GM19238 (cell line): ENCODE data around the gene TMEM119.

Source experiments
- DNase-seq: peaks from one replicate; pipeline ENCODE4 v3.0.0; 2011; ENCODE audit warnings: low spot score; ENCODE audit not compliant: insufficient read length

The TMEM119 gene, protein sequence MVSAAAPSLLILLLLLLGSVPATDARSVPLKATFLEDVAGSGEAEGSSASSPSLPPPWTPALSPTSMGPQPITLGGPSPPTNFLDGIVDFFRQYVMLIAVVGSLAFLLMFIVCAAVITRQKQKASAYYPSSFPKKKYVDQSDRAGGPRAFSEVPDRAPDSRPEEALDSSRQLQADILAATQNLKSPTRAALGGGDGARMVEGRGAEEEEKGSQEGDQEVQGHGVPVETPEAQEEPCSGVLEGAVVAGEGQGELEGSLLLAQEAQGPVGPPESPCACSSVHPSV

DNA sequence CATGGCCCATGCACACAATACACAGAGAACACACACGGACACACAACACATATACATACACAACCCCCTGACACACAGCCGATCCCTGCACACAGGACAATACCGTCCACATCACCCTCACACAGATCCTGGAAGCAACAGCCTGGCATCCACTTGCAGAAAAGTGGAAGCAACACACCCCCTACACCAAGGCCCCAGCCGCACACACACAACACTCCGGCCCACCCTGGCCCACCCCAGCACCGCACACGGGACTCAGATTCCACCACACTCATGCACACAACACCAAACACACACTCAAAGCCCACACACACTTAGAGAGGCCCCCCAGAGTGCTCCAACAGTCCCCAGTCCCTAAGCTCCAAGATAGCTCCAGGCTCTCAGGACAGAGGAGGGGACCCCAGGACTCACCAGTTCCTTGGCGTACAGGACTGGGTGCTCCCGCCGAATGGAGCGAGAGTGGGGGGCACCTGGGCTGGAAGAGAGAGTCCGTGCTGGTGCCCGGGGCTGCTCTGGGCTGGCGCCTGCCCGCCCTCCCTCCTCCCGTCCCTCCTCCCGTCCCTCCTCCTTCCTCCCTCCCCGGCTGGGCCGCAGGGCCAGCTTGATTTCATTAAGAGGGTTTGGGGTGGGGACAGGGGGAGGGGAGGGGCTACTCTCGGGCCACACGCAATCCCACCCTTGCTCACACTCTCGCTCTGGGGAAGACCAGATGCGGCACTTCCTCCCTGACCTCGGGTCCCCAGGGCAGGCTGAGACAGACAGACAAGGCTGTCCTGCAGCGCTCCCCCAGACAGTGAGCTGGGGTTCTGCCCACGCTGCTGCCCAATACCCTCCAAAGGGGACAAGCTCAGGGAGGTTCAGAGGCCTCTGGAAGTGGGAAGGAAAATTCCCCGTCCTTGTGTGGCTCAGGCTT, at the start of gene TMEM119:
TMEM119 (minus strand) TSS at position 526 of the 913 bp plus-strand sequence. CDS start 5,701 bp downstream, outside the sequence.
- no peak for DNase-seq

DNA sequence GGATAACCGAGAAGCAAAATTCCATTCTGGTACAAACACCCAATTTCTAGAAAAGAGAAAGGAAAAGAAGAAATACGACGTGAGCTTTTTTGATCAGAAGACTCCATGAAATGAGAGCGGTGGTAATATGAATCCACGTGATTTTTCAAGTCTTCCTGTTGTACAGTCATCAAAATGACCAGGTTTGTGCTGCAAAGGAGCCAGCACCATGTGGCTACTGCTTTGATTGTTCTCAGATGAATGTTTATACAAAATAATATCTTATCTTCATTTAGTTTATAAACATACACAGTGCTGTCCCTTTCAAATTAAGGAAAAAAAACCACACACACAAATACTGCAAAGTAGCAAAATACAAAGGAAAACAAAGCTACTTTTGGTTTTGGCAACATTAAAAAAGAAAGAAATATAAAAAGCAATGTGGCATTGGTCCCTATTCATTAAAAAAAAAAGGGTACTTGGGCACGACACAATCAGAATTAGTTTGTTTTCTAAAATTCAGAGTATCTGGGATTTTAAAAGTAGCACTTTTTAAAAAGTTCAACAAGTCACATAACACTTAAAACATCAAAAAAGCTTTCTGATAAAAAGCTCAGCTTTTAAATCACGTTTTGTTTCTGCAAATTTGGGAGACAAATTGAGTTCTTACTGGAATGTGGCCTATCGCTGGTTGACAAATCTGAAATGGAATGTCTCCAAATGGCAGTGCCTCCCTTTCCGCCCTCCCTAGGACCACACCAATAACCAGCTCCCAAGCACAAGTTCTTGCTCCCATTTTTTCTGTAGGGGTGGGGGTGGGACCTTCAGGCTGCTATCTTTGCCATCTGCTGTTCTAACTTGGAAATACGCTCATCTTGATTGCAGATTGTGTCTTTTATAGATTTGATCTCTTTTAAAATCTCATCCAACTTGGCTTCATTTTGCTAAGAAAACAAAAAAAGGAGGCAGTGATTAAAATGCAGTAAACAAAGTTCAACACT, 49.0 kb upstream of the TMEM119 start:
- no peak for DNase-seq

DNA sequence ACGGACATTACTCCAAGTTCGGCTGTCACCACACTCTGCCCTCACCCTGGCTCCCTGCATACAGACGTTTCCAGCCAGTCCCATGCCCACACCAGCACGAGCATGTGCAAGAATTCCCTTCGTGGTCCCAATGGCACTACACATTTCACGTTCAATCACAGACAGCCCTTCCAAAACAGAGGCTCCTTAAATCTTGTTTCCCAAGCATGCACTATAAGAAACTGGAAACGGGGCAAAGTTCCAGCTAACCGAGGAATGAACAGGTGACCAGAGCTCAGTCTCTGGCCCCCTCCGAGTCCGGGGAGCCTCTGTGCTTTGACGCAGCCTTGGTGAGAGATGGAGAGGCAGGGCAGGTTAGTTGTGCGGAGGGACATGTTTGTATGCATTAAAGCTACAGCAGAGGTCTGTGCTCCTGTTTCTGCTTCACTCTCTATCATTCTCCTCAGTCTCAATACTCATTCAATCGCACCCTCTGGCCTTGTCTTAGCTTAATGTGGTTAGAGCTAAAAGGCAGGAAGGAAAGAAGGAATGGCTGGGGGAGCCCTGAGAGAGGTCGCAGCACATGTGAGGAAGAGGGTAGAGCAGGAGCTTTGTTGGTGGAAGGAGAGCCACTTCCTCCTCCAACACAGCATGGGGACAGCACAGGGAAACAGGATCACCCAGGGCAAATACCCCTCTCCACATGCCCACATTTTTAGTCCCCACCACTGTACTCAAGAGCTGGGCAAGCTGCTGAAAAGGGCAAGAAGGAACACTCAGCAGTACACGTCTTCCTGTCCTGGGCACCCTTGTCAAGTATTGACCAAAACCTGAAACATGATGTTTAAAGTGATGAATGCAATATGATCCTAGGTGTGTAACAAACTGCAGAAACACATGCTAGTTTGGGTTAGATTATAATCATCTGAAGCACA, 48.1 kb upstream of the TMEM119 start:
- DNase-seq, result no peak

DNA sequence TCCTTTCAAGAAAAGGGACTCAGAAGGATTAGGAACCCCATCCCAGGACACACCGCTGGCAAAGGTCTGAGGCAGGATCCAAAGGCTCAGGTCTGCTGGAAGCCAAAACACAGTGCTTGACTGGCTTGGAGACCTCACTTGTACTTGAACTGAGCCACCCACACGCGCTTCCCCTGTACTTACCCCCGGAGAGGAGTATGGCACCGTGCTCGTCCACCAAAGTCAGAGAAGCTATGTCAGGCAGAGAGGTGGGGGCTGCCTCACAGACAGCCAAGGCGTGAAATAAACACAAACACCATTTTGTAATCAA, 46.9 kb upstream of the TMEM119 start:
- no peak for DNase-seq

DNA sequence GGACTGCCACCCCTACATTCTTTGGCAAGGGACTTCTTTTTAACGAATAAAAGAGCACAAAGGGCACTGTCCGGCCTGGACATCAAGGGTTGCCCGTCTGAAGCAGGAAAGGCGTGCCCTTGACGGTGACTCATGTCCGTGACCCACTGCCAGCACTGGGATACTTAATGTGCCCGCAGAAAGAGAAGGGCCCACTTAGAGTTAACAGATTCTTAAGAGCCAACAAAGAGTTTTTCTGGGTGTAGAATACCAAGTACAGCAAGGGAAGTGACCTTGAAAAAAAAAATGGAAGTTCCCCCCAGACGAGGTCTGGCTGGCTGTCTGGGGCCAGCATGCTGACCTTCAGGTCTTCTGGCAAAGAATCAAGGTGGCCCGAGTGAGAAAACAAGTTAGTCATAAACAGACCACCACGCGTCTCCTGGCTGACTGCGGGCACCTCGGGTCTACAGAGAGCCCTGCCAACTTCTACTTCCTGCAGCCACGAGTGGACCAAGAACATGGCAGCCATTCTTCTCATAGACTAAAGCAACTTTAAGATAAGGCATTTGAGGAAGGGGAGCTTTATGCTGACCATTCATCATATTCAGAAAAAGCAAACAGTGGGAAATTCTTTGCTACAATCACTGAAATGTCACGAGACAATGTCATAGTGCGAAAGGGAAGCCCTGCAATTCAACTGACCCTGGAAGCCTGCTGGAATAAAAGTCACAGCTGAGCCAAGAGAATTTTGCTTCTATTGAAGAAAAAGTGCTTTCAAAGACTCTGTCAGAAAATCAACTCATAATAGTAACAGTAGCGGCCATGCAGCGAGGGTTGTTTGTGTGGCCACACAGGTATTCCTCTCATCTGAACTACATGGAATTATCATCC, 46.3 kb upstream of the TMEM119 start:
- DNase-seq, result no peak

DNA sequence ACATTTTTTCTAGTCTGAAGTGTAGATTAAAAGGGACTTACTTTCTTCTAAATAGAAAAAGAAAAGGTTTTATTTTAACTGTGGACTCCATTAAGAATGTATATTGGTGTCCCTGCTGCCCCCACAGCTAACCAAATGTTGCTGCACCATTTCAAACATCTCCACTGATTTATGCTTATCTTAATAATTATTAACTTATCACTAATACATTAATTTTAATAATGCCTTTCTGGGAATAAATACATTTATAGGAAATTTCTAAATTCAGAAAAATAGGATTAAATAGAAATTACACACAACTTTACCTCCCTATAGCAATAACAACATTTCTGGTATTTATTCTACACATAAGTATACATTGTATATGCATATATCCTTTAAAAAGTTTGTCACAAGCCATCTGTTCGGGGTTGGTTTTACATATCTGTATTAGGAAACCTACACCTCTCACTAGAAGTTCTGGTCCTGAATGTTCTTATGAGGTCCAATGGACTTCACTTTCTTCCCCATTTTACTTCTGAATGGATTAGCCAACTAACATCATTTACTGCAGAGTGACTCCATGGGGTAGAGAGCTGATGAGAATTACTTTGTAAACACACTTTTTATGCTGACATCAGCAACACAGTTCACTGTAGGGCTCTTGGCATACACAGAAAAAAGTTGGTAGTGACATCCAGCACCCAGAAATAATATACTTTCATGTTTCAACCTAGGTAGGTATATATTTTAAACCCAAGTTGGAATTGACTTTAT, 45.2 kb upstream of the TMEM119 start:
- DNase-seq, result no peak

DNA sequence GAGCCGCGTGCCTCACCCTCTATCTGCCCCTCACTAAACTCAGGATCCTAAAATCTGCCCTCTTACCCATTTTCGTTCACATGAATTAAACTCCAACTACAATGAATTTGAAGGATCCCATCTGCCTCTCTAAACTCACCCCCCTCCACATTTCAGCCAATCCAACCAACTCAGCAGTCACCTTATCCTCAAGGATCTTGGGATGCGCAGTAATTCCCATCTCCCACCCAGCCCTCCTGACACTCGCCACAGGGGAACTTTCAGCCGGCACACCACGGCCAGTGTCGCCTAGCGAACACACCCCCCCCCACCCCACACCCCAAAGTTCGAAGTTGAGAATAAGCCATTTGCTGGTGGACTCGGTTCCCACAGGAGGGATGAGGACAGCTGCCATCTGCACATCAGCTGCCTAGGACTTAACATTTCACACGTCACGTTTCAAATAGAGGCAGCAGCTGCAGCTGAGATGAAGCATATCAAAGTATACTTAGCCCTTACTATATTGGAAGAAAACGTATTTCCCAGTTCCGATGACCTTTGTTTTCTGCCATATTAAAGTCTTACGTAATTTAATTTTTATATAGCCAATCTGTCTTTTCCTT, 44.5 kb upstream of the TMEM119 start:
- DNase-seq, result no peak

DNA sequence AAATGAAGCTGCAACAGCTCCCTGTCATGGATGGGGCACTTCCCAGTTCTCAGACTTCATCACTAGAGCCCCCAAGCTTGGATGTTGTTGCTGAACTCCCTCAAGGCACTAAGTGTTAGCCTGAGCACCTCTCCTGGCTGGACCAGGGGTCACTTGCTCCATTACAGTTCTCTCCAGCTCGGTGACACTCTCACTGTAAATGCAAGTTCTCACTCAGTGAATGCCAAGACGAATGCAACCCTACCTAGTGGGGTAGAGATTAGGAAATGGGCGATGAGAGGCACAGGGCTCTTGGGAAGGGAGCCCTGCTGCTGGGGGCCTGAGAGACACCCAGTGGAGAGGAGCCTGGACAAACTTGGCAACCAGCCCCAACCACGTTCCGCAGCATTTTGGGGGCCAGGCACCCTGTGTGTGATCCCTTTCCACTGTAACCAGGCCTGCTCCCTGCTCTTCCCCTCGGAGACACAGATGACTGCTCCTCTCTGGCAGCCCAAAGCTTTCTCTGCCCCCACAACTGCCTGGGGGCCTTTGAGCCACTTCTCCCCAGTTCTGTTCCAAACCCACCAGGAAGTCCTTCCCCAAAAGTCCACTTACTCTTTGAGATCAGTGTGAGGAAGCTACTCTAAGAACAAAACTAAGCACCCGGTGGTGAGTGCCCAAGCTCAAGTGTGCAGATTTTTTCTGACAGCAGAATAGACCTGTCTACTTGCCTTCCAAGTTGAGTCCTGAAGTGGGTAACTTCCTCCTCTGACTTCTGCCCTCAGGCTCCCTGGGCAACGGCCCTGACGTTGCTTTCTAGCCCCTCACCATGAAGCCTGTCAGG, 43.8 kb upstream of the TMEM119 start:
- DNase-seq, result no peak

DNA sequence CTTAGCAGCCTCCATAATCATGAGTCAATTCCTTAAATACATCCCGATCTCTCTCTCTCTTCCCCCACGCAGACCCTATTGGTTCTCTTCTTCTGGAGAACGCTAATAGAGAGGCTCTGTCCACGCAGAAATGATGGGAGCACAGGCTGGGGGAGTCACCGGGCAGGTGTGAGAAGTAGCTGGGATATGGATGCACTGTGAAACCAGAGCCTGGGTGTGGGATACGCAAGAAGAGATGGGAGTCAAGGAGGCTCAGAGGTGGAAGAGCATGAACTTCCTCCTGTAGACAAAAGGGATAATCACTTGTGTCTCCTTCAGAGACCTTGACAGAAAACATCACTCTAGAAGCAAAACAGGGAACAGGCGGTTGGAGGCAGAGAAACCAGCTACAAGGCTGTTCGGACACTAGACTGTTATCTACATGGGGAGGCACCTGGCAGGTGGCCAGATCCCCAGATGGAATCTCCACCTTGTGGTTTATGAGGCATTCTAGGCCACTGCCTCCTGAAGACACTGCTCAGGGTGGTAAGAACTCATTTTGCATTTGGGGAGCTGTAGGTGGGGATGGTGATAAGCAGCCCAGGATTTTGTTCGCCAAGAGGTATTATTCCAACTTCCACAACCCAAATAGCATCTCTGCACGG, 43.0 kb upstream of the TMEM119 start:
- no peak for DNase-seq

DNA sequence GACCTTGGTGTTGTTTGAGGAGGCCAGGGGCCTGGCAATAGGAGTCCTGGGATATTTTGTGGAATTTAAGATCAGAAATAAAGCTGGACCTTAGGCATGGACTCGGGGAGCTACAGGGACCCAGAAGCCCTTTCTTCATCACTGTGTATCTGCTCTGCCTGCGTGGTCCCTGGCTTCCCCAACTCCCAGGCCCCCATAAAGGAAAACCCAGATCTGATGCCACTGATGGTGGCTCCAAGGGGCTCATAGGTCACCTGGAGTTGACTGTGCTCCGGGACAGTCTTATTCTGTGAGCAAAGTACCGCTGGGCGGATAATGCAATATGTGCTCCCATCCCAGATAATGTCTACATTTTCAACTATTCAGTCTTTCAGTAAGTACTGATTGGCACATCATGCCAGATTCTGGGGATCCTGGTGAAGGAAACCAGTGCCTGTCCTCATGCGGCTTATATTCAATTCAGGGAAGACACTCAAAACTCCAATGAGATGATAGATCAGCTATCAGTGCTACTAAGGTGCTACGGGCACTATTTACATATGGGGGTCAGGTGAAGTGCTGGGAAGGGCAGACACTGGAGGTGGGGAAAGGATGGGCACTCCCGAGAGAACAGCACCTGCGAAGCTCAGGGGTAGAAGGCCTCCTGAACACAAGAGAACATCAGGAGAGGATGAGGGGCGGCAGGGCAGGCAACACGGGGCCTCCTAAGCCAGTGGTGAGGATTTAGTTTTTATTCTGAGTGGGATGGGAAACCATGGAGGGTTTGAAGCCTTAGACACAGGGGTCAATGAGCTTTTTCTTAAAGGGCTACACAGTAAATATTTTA, 41.3 kb upstream of the TMEM119 start:
- DNase-seq, result no peak

DNA sequence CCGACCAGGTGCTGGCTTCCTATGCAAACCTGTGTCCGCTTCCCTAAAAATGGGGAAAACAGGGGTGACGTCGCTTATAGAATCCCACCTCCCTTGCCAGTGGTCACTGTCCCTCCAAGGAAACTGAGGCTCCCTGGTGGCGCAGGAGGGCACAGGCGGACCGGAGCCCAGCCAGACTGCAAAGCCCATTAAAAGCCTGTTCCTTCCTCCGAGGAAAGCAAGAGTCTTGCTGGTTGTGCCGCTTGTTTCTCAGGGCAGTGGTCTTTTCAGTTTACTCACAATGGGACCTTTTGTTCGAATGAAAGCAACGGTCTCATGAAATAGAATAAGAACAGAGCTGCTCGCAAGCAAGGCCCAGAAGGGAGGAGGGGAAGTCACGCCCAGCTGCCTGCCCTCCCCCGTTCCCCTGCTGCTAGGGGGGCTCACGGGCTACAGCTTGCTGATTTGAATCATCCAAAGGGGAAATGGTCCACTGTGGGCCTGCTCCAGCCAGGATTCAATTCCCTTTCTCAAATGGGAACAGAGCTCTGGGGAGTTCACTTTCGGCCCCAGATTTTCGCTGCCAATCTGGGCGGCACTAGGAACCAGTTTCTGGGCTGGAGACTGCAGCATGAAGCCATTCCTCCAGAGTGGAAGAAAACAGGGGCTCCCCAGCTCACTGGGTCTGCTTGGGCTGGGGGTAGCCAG, 40.4 kb upstream of the TMEM119 start:
- no peak for DNase-seq

DNA sequence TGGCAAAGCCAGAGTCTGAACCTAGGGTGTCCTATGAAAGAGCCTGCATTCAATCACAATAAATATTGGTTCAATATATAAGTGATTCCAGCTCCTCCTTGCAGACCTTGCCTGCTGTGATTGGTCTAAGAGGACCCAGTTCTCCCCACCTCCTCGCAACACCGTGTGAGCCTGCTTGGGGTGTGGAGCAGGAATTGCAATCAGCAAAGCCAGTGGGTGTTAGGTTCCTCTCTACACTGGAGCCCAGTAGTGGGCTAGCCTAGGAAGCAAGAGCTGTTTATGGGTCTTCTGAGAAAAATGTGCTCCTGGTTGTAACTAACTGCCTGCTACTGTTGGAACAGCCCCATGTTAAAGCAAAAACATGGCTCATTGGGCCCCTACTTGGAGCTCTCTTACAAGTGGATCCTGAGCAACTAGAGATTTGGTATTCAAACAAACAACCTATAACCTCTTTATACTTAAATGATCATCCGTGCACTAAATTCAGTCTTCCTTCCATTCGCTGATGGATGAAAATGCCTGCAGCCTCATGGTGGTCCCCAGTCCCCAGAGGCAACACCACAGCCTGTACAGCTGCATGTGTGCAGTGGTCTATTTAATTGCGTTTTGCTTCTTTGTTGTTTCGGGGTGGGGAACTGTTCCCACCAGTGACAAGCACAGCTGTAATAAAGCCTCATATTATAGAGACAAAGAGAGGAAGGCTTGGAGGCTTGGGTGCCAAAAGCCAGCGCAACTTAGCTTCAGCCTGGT, 39.5 kb upstream of the TMEM119 start:
- no peak for DNase-seq

DNA sequence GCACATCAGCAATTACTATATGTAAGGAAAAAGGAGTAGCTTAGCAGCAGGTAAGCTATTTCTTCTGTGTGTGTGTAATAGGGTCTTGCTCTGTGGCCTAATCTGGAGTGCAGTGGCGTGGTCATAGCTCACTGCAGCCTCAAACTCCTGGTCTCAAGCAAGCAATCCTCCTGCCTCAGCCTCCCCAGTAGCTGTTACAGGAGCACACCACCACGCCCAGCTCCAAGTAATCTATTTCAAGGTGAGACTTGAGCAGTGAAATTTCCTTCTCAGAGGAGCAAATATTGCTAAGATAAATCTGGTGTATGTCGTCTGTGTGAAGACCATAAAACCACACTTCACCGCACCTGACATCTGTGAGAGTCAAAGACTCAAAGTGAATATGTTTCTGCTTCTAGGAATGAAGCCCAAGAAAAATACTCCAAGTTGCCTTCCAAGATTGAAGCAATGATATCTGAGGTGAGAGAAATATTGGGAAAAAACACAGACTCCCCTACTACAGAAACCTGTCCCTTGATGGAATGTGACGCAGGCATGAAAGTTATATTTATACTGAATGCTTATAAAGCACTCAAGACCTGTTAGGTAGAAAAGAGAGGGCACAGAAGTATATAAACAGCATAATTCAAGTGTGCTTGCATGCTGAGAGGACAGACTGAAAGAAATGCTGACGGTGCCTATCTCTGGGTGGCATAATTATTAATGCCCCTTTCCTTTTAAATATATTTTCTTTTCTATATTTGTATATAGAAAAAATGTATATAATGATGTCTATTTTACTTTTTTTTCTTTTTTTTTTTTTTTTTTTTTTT, 38.3 kb upstream of the TMEM119 start:
- DNase-seq, result no peak
